NCI-H2107 treated with DMSO at 0.1 percent for 48 hours (cell line): Measurements from ENCODE around the gene NMUR2.

Experiments used
- DNase-seq: peaks from one replicate; lab custom pipeline; 2025; ENCODE audit not compliant: unreplicated experiment; lab: John Stamatoyannopoulos, UW

The NMUR2 gene

GRCh38 chr5:152372875-152373274 lies 32.2 kb downstream of the NMUR2 start:
- DNase-seq = no peak

- no peak for DNase-seq
Measured at GRCh38 chr5:152369298-152369697, 35.8 kb downstream of the NMUR2 start.

- no peak for DNase-seq
Measured at GRCh38 chr5:152367554-152367953, 37.5 kb downstream of the NMUR2 start.

- no peak for DNase-seq
Measured at GRCh38 chr5:152366716-152367115, 38.4 kb downstream of the NMUR2 start.

- no peak for DNase-seq
Measured at GRCh38 chr5:152364899-152365298, 40.2 kb downstream of the NMUR2 start.

- no peak for DNase-seq
Measured at GRCh38 chr5:152364172-152364571, 40.9 kb downstream of the NMUR2 start.

GRCh38 chr5:152358861-152359568 lies 46.1 kb downstream of the NMUR2 start:
- DNase-seq = no peak

GRCh38 chr5:152356506-152356905 lies 48.6 kb downstream of the NMUR2 start:
- no peak for DNase-seq

GRCh38 chr5:152355061-152355460 lies 50.0 kb downstream of the NMUR2 start:
- no peak for DNase-seq

GRCh38 chr5:152353001-152353400 lies 52.1 kb downstream of the NMUR2 start:
- DNase-seq = no peak

GRCh38 chr5:152349683-152350526 lies 55.2 kb downstream of the NMUR2 start:
- DNase-seq = no peak
